Ovary (tissue), 9 donors: ENCODE data around the gene S100A1. TPM values are rescaled to one million over a fixed set of nuclear protein-coding genes. Genes with fewer than 3 reads are reported as not detected.

Experiments
- DNase-seq, 5 donors: peaks; one replicate each; pipeline ENCODE4 v3.0.0-alpha.2; 2019 to 2020
- H3K27ac ChIP-seq, 2 donors: fragments of 200-600 bp; one replicate each; pipeline versions ENCODE4 v1.5.1 to v1.8.0; 2019 to 2022
- H3K27me3 ChIP-seq: fragments of 200-600 bp; one replicate; pipeline ENCODE4 v1.8.0; 2022
- H3K36me3 ChIP-seq: fragments of 200-600 bp; sonication (generic); one replicate; pipeline ENCODE4 v1.5.1; 2019
- H3K4me1 ChIP-seq: one replicate; pipeline ENCODE4 v1.8.1; 2013; ENCODE audit warnings: mild to moderate bottlenecking, moderate library complexity; ENCODE audit not compliant: insufficient read depth
- H3K4me3 ChIP-seq: fragments of 200-600 bp; sonication (generic); one replicate; pipeline ENCODE4 v1.5.1; 2017
- H3K9me3 ChIP-seq, 2 donors: fragments of 200-600 bp in 1 of 2; sonication (generic) in 1 of 2; one replicate each; pipeline versions ENCODE4 v1.5.1 to v1.8.1; 2013 to 2019; ENCODE audit warnings: mild to moderate bottlenecking in 1 of 2, moderate library complexity in 1 of 2
- EP300 ChIP-seq: sonication (generic); formaldehyde crosslinking; IDR thresholded peaks from one replicate; pipeline ENCODE4 v1.6.1; 2017; ENCODE audit warnings: antibody characterized with exemption
- POLR2A ChIP-seq: fragments of 450-650 bp; IDR thresholded peaks from one replicate; pipeline ENCODE4 v1.6.1; 2017; ENCODE audit warnings: antibody characterized with exemption, mild to moderate bottlenecking, moderate library complexity
- WGBS, 3 donors: extraction: QIAGEN DNeasy Blood & Tissue Kit in 1 of 3; methylation state at CpG; one replicate each; pipeline versions ENCODE4 v1.1.5 to v1.1.7; 2013 to 2017; 5-methylcytosine and 5-hydroxymethylcytosine counted together
- intact Hi-C, 4 donors: fragments of 100-400 bp; cut with DNase I; formaldehyde crosslinking; loops; one replicate each; pipeline versions ENCODE4 v1.11.0 to v1.15.1; 2022 to 2023
- polyA plus RNA-seq, 2 donors: library from polyadenylated mRNA; stranded (reverse); fragments of 200-250 nt in 1 of 2; fragments of 350-450 nt in 1 of 2; fragmentation: Illumina TruSeq in 1 of 2; extraction: RNeasy Lipid Tissue Mini Kit (QIAGEN cat#74804) in 1 of 2; gene quantifications; one replicate each; pipeline ENCODE4 v1.2.3, GENCODE V29; 2013 to 2014
- total RNA-seq, 7 donors: library from RNA; depleted of rRNA in 2 of 7; stranded (reverse); fragments of >200 nt in 2 of 7; fragmentation: NEBNext Ultra II Directional in 3 of 7; extraction: Animal tissue kit (Norgen Biotek cat#: 25700) in 3 of 7; gene quantifications; one replicate each; pipeline versions ENCODE4 v1.1.0 to v1.2.4, GENCODE V29; 2016 to 2023
- TF ChIP-seq, protein P1 (sequence below), 3 donors: fragments of 450-650 bp in 2 of 3; fragments of 200-600 bp in 1 of 3; IDR thresholded peaks; one replicate each; pipeline versions ENCODE4 v1.5.1 to v1.8.0; 2016 to 2022; ENCODE audit warnings: antibody characterized with exemption in 3 of 3, mild to moderate bottlenecking in 1 of 3
- donor health status: DM: no; HTN: no; CAD: no; lungs with moderate emphysema.
- donor health status: DM: no; HTN: no; CAD: no.
- donor health status: Bipolar disorder and iron deficiency.
- donor health status: DM: yes; HTN: yes; CAD: no.
- donor health status: DM: no; HTN: no; CAD: no.
- donor health status: DM: yes; HTN: yes; CAD: no.

S100A1 gene
- total and polyA plus RNA-seq, 9 donors = 0.91 to 77.2 (median 1.3) TPM; not detected in 1

DNA sequence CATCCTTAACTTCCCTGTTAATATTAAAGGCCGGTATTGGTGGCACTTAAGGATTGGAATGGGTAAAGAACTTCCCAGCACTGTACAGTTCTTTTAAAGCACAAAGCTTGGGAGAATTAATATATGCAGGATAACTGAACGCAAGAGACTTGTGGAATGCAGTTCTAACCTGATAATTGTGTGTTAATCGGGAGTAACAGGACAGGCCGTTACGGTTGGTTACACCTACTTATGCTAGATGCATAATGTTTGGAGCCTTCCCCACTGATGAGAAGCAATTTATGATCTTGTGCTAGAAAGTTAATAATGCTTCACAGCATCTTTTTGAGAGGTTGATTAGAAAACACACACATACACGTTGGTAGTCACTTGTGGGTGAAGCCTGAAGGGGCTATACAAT lies 12.6 kb downstream of the S100A1 start:
- no peaks in the 10 kb centered on the region for H3K36me3 ChIP-seq
- no peak overlapping the region for H3K27ac ChIP-seq

DNA sequence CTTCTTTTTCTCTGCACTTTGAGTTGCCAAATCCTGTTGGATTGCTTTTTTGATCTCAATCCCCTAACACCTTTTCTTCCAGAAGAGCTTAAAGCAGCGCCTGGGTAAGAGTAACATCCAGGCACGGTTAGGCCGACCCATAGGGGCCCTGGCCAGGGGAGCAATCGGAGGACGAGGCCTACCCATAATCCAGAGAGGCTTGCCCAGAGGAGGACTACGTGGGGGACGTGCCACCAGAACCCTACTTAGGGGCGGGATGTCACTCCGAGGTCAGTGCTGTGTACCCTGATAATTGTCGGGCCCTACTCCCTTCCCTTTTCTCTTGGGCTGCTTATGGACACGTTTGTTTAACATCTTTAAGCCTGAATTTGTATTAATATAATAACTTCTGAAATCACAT lies 13.9 kb downstream of the S100A1 start:
- WGBS, 3 donors = 72 to 79% (median 78%) methylated on average over 11 of the region's 11 CpGs
- Histone ChIP-seq H3K9me3 (no peaks in the 10 kb centered on the region), H3K27ac (no peak overlapping the region), H3K4me1 (peaks cover 4% of the 10 kb centered on the region), H3K36me3 (no peaks in the 10 kb centered on the region), H3K4me3 (no peak overlapping the region), H3K27me3 (no peaks in the 10 kb centered on the region)
- intact Hi-C loops = no loop called here
- TF ChIP-seq EP300 (no peak), POLR2A (no peak)
- TF ChIP-seq, protein P1, sequence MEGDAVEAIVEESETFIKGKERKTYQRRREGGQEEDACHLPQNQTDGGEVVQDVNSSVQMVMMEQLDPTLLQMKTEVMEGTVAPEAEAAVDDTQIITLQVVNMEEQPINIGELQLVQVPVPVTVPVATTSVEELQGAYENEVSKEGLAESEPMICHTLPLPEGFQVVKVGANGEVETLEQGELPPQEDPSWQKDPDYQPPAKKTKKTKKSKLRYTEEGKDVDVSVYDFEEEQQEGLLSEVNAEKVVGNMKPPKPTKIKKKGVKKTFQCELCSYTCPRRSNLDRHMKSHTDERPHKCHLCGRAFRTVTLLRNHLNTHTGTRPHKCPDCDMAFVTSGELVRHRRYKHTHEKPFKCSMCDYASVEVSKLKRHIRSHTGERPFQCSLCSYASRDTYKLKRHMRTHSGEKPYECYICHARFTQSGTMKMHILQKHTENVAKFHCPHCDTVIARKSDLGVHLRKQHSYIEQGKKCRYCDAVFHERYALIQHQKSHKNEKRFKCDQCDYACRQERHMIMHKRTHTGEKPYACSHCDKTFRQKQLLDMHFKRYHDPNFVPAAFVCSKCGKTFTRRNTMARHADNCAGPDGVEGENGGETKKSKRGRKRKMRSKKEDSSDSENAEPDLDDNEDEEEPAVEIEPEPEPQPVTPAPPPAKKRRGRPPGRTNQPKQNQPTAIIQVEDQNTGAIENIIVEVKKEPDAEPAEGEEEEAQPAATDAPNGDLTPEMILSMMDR (IDR thresholded peaks at IDR 0.05) = no peak
- no peak for DNase-seq

More for the DNA sequence above, 12.6 kb downstream of the S100A1 start:
- intact Hi-C loops = no loop called here
- H3K9me3 ChIP-seq = no peaks in the 10 kb centered on the region
- WGBS, 3 donors = 60 to 67% (median 61%) methylated on average over 6 of the region's 6 CpGs
- TF ChIP-seq, protein P1 (IDR thresholded peaks at IDR 0.05) = no peak
- no peak for TF ChIP-seq EP300
- TF ChIP-seq POLR2A = no peak
- no peak overlapping the region for H3K4me3 ChIP-seq
- no peaks in the 10 kb centered on the region for H3K27me3 ChIP-seq
- H3K4me1 ChIP-seq = peaks cover 11% of the 10 kb centered on the region
- no peak for DNase-seq

DNA sequence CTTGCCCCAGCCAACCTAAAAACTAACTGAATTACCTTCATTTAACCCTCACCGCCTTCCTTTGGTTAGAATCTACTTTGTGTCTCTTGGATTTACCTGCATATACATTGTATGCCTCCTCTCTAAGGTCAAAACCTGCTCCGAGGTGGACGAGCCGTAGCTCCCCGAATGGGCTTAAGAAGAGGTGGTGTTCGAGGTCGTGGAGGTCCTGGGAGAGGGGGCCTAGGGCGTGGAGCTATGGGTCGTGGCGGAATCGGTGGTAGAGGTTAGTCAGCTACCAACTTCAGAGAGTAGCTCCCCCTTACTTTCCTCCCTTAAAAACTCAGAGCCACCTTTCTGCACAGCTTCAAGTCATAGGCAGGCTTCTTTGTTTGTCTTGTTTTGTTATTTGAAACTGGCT lies 14.9 kb downstream of the S100A1 start:
- Histone ChIP-seq H3K36me3 (no peaks in the 10 kb centered on the region), H3K27me3 (no peaks in the 10 kb centered on the region), H3K9me3 (no peaks in the 10 kb centered on the region), H3K4me1 (peaks cover 3% of the 10 kb centered on the region), H3K27ac (no peak overlapping the region), H3K4me3 (no peak overlapping the region)
- intact Hi-C loops = no loop called here
- TF ChIP-seq, protein P1 (IDR thresholded peaks at IDR 0.05) = no peak
- TF ChIP-seq EP300 (no peak), POLR2A (no peak)
- DNase-seq = no peak
- WGBS, 3 donors = 79 to 86% (median 81%) methylated on average over 11 of the region's 11 CpGs

DNA sequence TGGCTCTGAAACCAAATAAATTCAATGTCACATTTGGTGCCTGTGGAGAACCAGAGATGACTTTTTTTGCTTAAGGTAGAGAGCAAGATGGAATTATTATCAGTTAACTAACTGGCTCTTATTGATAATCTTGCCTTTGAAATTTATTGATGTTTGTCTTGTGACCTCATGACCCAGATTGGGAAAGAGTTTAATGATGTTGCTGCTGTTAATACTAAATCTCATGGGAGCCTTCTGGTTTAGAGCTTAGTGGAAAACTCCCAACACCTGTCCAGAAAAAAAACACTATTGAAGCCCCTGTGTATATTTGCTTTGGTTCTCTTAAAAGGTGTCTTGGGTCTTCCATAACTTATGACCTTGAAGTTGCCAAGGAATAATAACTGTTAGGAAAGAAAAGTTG lies 15.6 kb downstream of the S100A1 start:
- Histone ChIP-seq H3K9me3 (no peaks in the 10 kb centered on the region), H3K27ac (peak overlapping the region in 1 of 2 donors; percentile 6), H3K36me3 (no peaks in the 10 kb centered on the region), H3K27me3 (no peaks in the 10 kb centered on the region), H3K4me3 (no peak overlapping the region), H3K4me1 (peaks cover 3% of the 10 kb centered on the region)
- no peak for DNase-seq
- TF ChIP-seq POLR2A (no peak), EP300 (no peak)
- TF ChIP-seq, protein P1 (IDR thresholded peaks at IDR 0.05) = no peak
- intact Hi-C loops = no loop called here
